Activated T-helper 1 cell treated with anti-CD3 and anti-CD28 coated beads, Interleukin-12 subunit alpha, Interleukin-12 subunit beta, Interleukin-2, Interleukin-4 antibody, amounts not matched to agents 30 ng/mL and 10 ng/mL and 1 ng/mL, durations not matched to agents 14 hours and 24 hours and 36 hours (primary cell): ENCODE measurements around the gene CC2D1B. TPM values are rescaled to one million over a fixed set of nuclear protein-coding genes. Genes with fewer than 3 reads are reported as not detected.

Experiments
- DNase-seq: peaks from one replicate; pipeline ENCODE4 v3.0.0; 2021; ENCODE audit warnings: low spot score
- H3K27ac Mint-ChIP-seq: one replicate; pipeline ENCODE4 v1.8.0; 2021; ENCODE audit warnings: mild to moderate bottlenecking, mixed read lengths
- H3K27me3 Mint-ChIP-seq: one replicate; pipeline ENCODE4 v1.8.0; 2022; ENCODE audit warnings: mild to moderate bottlenecking, moderate library complexity, mixed read lengths; ENCODE audit not compliant: insufficient read depth
- H3K36me3 Mint-ChIP-seq: one replicate; pipeline ENCODE4 v1.8.0; 2021; ENCODE audit warnings: low read depth, mixed read lengths
- H3K4me1 Mint-ChIP-seq: one replicate; pipeline ENCODE4 v1.8.0; 2021; ENCODE audit warnings: low read depth, mixed read lengths
- H3K4me3 Mint-ChIP-seq: one replicate; pipeline ENCODE4 v1.8.0; 2021; ENCODE audit warnings: mild to moderate bottlenecking, moderate library complexity, mixed read lengths
- H3K9me3 Mint-ChIP-seq: one replicate; pipeline ENCODE4 v1.8.0; 2021; ENCODE audit warnings: mixed read lengths
- intact Hi-C: fragments of 100-400 bp; cut with micrococcal nuclease; formaldehyde crosslinking; loops from one replicate; pipeline ENCODE4 v1.15.1; 2024
- total RNA-seq: library from RNA; stranded (reverse); gene quantifications from 2 replicates; pipeline ENCODE4 v1.2.3, GENCODE V29; 2022

The CC2D1B gene
- total RNA-seq, 1 donor from 2014 or later = 42.3 TPM

DNA sequence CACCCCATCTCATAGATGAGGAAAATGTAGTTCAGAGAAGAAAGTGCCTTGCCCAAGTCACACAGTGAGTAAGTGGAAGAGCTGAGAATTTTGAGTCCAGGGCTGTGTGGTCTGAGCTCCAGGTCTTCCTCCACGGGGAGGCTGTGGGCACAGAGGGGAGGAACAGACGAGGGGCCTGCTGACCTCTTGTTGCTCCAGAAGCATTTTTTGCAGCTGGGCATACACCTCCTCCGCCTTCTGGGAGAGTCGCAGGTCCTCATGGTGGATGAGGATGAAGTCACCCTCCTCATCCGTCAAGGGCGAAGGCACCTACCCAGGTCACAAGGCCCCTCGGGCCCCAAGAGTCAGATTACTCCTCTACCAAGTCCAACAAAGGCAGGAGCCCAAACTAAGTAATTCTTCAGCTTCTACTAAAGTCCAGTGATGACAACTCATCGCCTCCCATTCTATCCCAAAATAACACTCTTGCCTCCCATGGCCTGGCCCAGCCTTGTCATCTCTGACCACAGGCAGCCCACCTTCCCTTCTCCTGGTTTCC lies 9.1 kb downstream of the CC2D1B start:
- no peak for DNase-seq
- Mint-ChIP-seq H3K9me3 (no peaks in the 10 kb centered on the region), H3K27ac (no peak overlapping the region), H3K4me3 (no peak overlapping the region), H3K4me1 (peaks cover 5% of the 10 kb centered on the region), H3K27me3 (no peaks in the 10 kb centered on the region), H3K36me3 (peaks cover 53% of the 10 kb centered on the region)
- intact Hi-C loops = no loop called here

DNA sequence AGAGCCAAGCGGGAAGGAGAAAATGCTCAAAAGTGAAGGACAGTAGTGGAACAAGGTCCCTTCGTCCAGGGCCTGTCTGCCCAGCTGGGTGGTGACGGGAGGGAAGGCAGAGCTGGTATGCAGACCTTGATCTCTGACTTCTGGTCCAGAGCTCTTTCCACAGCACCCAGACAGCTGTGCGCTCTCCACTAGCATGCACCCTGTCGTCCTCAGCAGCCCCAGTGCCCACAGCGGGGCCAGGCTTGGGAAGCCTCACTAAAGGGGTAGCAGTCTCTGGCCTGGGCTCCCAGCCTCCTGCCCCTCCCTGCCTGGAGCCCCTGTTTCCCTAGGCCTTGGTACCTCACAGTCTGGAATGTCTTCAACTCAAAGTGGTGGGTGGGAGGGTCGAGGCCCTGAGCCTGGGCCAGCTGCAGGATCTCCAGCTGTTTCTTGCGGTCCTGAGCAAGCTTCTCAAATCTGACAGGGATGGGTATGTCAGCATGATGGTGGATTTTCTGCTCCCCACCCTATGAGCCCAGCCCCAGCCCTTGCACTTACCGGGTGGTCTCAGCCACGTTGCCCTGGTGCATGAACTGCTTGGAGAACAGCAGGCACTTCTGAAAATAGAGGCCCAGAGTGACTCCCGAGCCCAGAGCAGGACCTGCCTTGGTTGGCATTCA lies 10.0 kb downstream of the CC2D1B start:
- no peak overlapping the region for H3K27ac Mint-ChIP-seq
- no peak overlapping the region for H3K4me3 Mint-ChIP-seq
- H3K36me3 Mint-ChIP-seq = peaks cover 46% of the 10 kb centered on the region

DNA sequence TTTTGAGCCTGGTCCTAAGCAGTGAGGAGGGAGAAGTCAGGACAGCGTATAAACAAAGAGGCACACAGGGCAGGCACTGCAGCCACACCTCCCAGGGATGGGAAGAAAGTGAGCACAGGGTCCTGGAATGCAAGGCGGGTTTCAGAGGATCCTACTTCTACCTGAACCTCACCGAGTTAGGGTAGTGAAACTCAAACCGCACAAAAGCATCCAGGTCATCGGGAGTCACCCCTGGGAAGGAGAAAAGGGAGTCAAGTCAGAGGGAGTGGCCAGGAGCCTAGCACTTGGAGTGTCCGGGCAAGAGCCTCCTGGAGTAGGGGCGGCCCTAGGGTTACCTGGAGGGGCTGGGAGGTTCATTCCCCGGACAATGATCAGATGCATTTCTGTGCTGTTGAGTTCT lies 10.6 kb downstream of the CC2D1B start:
- Mint-ChIP-seq H3K4me1 (no peaks in the 10 kb centered on the region), H3K27me3 (no peaks in the 10 kb centered on the region), H3K9me3 (no peaks in the 10 kb centered on the region), H3K4me3 (no peak overlapping the region), H3K27ac (no peak overlapping the region), H3K36me3 (peaks cover 46% of the 10 kb centered on the region)
- no peak for DNase-seq
- intact Hi-C loops = no loop called here

More for the DNA sequence above, 10.0 kb downstream of the CC2D1B start:
- no peaks in the 10 kb centered on the region for H3K4me1 Mint-ChIP-seq
- no peaks in the 10 kb centered on the region for H3K9me3 Mint-ChIP-seq
- intact Hi-C loops = no loop called here
- H3K27me3 Mint-ChIP-seq = no peaks in the 10 kb centered on the region
- no peak for DNase-seq

DNA sequence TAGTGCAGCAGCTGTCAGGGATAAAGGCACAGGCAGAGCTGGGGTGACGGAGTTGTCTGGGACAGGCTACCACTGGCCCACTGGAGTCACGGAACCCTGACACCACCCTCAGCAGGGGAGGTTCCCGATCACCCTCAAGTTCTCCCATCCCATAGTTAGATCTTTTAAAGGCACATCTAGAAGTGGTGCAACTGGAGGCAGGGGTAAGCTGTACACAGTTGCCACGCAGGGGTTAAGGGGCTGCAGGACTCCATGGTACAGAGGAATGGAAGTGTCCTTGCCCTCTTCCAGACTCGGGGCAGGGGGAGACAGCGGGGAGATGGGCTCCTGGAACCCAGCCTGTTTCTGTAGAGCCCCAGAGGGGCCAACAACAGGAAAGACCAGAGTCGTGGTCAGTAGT lies 13.3 kb downstream of the CC2D1B start:
- no peaks in the 10 kb centered on the region for H3K27me3 Mint-ChIP-seq
- intact Hi-C loops = no loop called here
- no peak overlapping the region for H3K27ac Mint-ChIP-seq
- no peaks in the 10 kb centered on the region for H3K4me1 Mint-ChIP-seq
- no peaks in the 10 kb centered on the region for H3K9me3 Mint-ChIP-seq
- peaks cover 38% of the 10 kb centered on the region for H3K36me3 Mint-ChIP-seq
- H3K4me3 Mint-ChIP-seq = no peak overlapping the region
- DNase-seq = no peak

DNA sequence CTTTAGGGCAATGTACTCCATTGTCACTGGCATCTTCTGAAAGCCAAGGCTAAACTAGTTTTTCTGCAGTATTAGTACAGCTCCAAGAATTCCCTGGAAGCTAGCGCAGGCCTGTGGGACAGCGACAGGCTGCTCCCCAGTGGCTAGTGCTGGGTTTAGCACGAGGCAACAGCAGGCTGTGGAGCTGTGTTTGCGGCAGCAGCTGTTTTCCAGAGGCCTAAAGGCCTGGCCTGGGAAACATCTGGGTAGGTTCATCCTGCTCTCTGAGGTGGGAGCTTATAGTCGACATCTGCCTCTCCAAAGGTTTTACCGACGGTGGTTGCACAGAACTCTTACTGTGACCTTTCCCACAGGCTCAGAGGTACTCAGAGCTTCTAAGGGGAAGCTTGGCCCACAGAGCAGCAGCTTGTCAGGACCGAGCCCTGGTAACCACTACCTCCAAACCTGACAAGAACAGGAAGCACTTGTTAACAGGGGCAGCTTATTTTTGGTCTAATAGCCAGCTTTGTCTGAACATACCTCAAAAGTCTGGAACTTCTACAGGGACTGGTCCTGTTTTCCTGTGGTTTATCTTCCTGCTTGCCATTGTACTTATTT lies 17.2 kb downstream of the CC2D1B start:
- peaks cover 12% of the 10 kb centered on the region for H3K36me3 Mint-ChIP-seq

DNA sequence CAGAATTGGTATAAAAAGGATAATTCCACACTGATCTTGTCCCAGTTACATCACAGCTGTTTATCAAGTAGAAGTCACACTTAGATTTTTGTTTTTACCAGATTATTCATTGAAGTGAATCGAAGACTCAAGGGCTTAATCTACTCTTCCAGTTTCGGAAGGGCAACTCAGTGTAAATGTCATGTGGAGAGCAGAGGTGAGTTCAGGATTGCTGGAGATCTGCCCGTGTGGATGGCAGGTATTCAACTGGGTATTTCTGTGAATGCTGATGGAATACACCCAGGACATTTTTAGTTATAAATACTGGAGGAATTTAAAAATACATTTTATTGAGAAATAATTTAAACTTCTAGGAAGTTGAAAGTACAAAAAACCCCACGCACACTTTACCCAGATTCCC lies 19.4 kb downstream of the CC2D1B start:
- H3K9me3 Mint-ChIP-seq = no peaks in the 10 kb centered on the region

More for the DNA sequence above, 17.2 kb downstream of the CC2D1B start:
- H3K27ac Mint-ChIP-seq = no peak overlapping the region
- intact Hi-C loops = no loop called here
- no peaks in the 10 kb centered on the region for H3K4me1 Mint-ChIP-seq
- no peak overlapping the region for H3K4me3 Mint-ChIP-seq
- no peak for DNase-seq
- no peaks in the 10 kb centered on the region for H3K27me3 Mint-ChIP-seq
- no peaks in the 10 kb centered on the region for H3K9me3 Mint-ChIP-seq

DNA sequence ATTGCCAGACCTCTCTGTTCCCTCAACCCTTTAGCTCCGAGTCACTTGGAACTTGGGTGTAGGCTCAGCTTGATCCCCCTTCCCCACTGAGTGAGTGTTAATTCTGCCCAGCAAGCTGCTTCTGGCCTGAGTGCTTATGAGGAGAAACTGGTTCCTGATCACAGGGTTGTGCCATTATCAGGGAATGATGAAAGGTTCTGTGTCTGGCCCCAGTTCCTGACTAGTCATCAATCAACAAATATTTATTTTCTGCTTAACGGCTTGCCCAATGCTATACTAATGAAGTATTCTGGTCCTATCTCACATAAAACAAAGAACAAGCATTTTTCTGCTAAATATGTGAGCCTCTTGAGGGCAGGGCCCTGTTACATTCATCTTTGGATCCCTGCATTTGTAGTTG lies 20.8 kb downstream of the CC2D1B start:
- intact Hi-C loops = no loop called here
- Mint-ChIP-seq H3K27me3 (no peaks in the 10 kb centered on the region), H3K9me3 (no peaks in the 10 kb centered on the region), H3K36me3 (peaks cover under 1% of the 10 kb centered on the region), H3K4me3 (no peak overlapping the region), H3K4me1 (no peaks in the 10 kb centered on the region), H3K27ac (no peak overlapping the region)
- no peak for DNase-seq

More for the DNA sequence above, 19.4 kb downstream of the CC2D1B start:
- DNase-seq = no peak
- no peaks in the 10 kb centered on the region for H3K27me3 Mint-ChIP-seq
- intact Hi-C loops = no loop called here
- H3K4me1 Mint-ChIP-seq = no peaks in the 10 kb centered on the region
- H3K4me3 Mint-ChIP-seq = no peak overlapping the region
- H3K36me3 Mint-ChIP-seq = peaks cover 4% of the 10 kb centered on the region
- no peak overlapping the region for H3K27ac Mint-ChIP-seq

DNA sequence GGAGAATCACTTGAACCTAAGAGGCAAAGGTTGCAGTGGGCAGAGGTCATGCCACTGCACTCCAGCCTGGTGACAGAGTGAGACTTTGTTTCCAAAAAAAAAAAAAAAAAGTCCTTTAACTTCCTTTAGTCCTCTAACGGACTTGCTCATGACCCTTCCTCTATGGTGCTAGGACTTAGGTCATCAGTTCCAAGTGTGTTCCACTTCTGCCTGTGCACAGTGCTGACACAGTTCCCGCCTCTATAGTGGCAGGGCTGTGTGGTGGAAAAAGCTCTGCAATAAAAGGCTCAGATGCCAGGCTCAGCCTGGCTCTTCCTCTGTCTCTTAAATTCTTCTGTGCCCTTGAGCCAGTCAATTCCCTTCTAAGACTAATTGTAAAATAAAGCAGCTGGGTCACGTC lies 22.0 kb downstream of the CC2D1B start:
- no peak overlapping the region for H3K27ac Mint-ChIP-seq
- no peak for DNase-seq
- no peaks in the 10 kb centered on the region for H3K9me3 Mint-ChIP-seq
- intact Hi-C loops = no loop called here
- no peaks in the 10 kb centered on the region for H3K4me1 Mint-ChIP-seq
- no peaks in the 10 kb centered on the region for H3K27me3 Mint-ChIP-seq
- H3K4me3 Mint-ChIP-seq = no peak overlapping the region
- H3K36me3 Mint-ChIP-seq = no peaks in the 10 kb centered on the region

DNA sequence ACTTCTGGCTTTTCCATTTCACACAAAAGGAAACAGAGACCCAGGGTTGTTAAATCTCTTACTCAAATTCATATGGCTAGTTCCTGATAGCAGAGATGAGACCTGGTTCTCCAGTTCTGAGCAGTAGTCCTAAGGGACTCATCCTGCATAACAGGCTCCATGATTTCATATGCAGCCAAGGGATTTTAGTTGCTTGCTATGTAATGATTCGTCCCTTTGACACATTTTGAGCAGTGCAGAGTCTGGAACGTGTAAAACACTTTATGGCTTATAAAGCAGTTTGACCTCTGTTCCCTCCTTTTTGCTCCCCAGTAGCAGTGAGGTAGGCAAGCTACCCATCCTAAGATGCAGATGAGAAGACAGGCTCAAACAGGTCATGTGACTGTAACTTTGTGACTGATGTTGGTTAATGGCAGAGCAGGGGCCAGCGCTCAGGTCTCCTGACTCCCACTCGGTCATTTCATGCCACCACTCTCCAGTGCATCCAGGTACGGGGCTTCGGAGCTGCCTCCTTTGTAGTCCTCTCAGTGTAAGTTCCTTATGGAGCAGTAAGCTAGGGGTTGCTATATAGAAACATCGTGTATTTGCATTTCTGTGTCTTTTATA lies 24.2 kb downstream of the CC2D1B start:
- no peak for DNase-seq
- H3K9me3 Mint-ChIP-seq = no peaks in the 10 kb centered on the region
- H3K36me3 Mint-ChIP-seq = no peaks in the 10 kb centered on the region
- intact Hi-C loops = no loop called here
- no peaks in the 10 kb centered on the region for H3K4me1 Mint-ChIP-seq
- H3K4me3 Mint-ChIP-seq = no peak overlapping the region
- H3K27me3 Mint-ChIP-seq = no peaks in the 10 kb centered on the region
- no peak overlapping the region for H3K27ac Mint-ChIP-seq

DNA sequence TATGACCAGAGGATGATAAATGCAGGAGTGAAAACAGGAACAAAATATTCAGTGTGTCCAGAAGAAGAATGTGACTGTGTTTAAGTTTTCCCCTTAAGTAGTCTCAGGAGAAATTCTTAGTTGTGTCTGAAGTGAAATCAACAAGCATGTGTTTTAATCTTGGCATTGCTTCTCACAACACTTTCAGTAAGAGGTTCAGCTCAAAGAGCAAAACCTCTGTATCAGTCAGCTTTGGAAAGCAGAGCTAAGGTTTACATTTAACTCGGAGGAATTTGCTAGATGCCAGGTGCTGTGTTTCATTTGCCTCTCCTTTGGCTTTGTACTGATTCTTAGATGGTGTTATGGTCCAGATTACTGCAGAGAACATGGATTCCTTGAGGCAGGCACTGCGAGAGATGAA lies 28.6 kb downstream of the CC2D1B start:
- intact Hi-C loops = no loop called here
- H3K36me3 Mint-ChIP-seq = no peaks in the 10 kb centered on the region
- no peak overlapping the region for H3K27ac Mint-ChIP-seq
- no peaks in the 10 kb centered on the region for H3K9me3 Mint-ChIP-seq
- no peaks in the 10 kb centered on the region for H3K27me3 Mint-ChIP-seq
- DNase-seq = no peak
- H3K4me3 Mint-ChIP-seq = no peak overlapping the region
- H3K4me1 Mint-ChIP-seq = no peaks in the 10 kb centered on the region

DNA sequence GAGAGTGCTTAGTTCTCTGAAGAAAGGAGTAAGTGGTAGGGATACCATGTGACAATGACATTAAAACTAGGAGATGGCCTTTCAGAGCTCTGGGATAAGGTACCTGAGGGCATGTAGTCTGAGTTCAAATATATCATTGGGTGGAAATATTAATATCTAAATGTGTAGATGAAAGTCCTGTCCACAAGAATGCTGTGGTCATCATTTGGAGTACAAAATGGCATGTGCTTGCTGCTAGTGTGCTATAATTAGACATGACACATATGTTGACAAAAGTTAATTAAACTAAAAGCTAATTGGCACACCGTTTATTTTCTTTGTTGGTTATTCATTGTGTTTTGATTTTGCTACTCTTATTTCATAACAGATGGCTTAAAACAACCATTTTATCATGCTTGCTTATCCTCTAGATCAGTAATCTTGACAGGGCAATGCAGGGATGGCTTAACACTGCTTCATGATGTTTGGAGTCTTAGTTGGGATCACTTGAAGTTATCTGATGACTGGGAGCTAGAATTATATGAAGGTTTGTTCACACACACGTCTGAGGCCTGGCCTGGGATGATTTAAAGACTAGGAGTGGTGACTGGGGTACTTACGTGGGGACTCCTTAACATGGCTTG lies 31.0 kb downstream of the CC2D1B start:
- Mint-ChIP-seq H3K4me3 (no peak overlapping the region), H3K27ac (no peak overlapping the region), H3K4me1 (no peaks in the 10 kb centered on the region), H3K36me3 (no peaks in the 10 kb centered on the region), H3K27me3 (no peaks in the 10 kb centered on the region), H3K9me3 (no peaks in the 10 kb centered on the region)
- intact Hi-C loops = no loop called here
- DNase-seq = no peak

DNA sequence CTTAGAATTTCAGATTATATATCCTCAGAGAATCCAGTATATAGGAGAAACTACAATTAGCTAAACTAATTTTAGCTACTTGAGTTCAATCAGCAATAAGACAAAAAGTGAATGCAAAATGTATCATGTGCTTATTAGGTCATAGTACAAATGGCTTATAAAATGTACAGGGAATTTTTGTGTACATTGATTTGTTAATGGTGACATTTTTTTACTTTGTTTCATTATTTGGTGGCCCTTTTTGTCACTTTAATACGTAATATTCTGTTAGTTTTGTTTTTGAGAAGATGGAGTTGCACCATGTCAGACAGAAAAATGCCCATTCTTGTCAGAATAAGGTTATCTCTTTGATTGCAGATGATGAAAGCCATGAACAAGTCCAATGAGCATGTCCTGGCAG lies 33.6 kb downstream of the CC2D1B start:
- H3K9me3 Mint-ChIP-seq = no peaks in the 10 kb centered on the region
- no peak overlapping the region for H3K4me3 Mint-ChIP-seq
- H3K36me3 Mint-ChIP-seq = no peaks in the 10 kb centered on the region
- no peaks in the 10 kb centered on the region for H3K4me1 Mint-ChIP-seq
- DNase-seq = no peak
- intact Hi-C loops = no loop called here
- H3K27ac Mint-ChIP-seq = no peak overlapping the region
- H3K27me3 Mint-ChIP-seq = no peaks in the 10 kb centered on the region

DNA sequence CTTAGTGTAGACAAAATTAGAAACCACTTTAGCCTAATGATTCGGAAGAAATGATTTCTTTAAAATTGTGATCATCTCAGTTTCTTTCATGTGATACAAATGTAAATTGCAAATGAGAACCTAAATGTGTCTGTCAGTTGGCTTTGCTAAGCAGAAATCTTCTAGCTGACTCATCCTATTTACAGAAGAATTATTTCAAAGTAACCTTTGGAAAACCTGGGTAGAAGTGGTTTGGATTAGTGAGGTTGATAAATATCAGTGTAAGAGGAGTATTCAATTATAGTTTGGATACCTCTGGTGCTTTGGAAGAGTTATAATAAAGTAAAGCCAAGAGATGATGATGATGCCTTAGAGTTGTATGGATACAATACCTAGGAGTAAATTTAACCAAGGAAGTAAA lies 37.4 kb downstream of the CC2D1B start:
- H3K36me3 Mint-ChIP-seq = no peaks in the 10 kb centered on the region
- no peaks in the 10 kb centered on the region for H3K9me3 Mint-ChIP-seq
- DNase-seq = no peak
- H3K27ac Mint-ChIP-seq = no peak overlapping the region
- no peak overlapping the region for H3K4me3 Mint-ChIP-seq
- intact Hi-C loops = no loop called here
- H3K4me1 Mint-ChIP-seq = no peaks in the 10 kb centered on the region
- no peaks in the 10 kb centered on the region for H3K27me3 Mint-ChIP-seq
